Coronary artery (tissue), 2 donors: Measurements from ENCODE around the gene SLC6A11.

Experiments used
- DNase-seq: peaks from one replicate; pipeline ENCODE4 v3.0.0-alpha.2; 2017; ENCODE audit warnings: low spot score
- H3K27ac ChIP-seq, 2 donors: fragments of 200-600 bp; sonication (generic); one replicate each; pipeline ENCODE4 v1.5.1; 2016 to 2019
- H3K4me3 ChIP-seq: fragments of 200-600 bp; sonication (generic); 2 replicates; pipeline ENCODE4 v1.5.1; 2016; ENCODE audit warnings: mild to moderate bottlenecking, moderate library complexity
- CTCF ChIP-seq: fragments of 200-600 bp; sonication (generic); IDR thresholded peaks from one replicate; pipeline ENCODE4 v1.5.1; 2019; ENCODE audit warnings: antibody characterized with exemption

SLC6A11 gene

DNA sequence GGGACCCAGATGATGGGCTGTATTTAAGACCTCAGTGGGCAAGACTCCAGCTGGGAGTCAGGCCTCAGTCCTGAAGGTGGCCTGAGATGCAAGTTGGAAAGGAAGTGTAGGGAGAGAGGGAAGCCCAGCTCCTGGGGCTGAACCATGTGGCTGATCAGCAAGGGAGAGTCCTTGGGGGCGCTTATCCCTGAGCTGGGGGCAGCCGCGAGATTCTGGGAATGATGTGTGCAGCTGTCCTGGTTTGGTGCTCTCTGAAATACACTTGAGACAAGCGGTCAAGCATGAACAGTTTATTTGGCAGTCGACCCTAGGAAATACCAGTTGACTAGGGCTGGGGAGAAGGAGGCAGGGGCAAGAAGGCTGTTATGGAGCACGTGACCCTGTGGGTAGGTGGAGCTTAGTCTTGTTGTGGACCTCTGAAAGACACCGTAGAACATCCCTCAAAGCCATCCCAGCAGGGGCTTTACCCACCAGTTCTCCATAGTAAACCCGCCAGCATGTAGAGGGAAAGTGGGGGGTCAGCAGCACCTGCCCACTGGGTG, 41.8 kb upstream of the SLC6A11 start:
- no peak for TF ChIP-seq CTCF
- no peak for DNase-seq
- Histone ChIP-seq H3K27ac (no peak overlapping the region), H3K4me3 (no peak overlapping the region)

DNA sequence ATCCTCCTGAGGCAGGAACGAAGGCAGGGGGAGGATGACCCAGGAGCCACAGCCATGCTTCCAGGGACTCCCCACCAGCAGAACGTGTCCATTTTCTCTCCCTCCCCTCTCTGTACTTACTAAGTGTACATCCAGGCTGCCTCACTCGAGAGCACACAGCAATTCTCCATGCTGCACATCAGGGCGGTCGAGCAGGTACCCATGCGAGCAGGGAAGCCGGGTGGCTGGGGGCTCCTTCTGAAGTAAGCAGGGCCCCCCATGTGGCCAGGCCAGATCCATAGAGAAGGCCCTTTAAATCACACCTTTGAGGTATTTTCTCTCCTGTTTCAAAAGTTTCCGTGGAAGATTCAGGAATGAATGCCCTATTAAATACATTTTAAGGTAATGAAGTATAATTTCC, 41.2 kb upstream of the SLC6A11 start:
- no peak for TF ChIP-seq CTCF
- DNase-seq: peak; percentile 57
- H3K27ac ChIP-seq: no peak overlapping the region
- no peak overlapping the region for H3K4me3 ChIP-seq

DNA sequence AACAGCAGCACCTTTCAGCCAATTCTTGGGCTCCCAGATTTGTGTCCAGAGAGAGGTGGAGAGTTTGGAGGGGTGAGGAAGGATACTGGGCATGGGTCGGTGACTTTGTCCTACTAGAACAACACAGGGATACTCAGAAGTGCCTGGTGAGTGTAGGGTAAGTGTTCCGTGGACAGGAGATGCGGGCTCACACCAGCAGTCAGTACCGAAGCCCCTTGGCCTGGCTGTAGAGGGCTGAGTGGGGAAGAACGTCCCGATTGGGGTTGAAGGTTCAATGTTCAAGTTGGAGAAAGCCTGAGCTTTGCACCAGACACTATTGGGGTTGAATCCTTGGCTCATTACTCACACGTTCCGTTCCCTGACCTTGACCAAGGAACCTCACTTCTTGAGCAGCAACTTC, 40.8 kb upstream of the SLC6A11 start:
- no peak for TF ChIP-seq CTCF
- Histone ChIP-seq H3K4me3 (no peak overlapping the region), H3K27ac (no peak overlapping the region)
- DNase-seq: peak; percentile 28

DNA sequence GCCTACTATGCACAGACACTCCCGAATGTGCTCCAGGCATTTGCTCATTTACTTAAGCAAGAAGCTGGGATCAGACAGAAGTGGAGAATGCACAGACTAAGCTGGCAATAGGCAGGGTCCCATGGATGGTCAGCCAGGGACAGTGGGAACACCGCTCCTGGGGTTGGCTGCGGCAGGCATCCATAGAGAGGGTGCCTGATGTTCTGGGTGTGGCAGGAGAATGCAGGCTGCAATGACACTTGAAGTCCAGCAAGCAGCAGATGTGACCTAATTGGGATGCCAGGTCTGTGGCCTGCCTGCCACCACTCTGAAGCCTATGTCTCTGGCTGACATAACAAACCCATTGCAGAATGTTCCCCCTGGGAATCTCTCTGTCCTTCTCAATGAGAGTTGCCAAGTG, 40.2 kb upstream of the SLC6A11 start:
- Histone ChIP-seq H3K4me3 (no peak overlapping the region), H3K27ac (no peak overlapping the region)
- peak; percentile 53 for DNase-seq
- TF ChIP-seq CTCF: no peak

GRCh38 chr3:10777627-10778026, 38.4 kb upstream of the SLC6A11 start:
- TF ChIP-seq CTCF: no peak
- no peak overlapping the region for H3K4me3 ChIP-seq
- DNase-seq: no peak
- H3K27ac ChIP-seq: no peak overlapping the region

DNA sequence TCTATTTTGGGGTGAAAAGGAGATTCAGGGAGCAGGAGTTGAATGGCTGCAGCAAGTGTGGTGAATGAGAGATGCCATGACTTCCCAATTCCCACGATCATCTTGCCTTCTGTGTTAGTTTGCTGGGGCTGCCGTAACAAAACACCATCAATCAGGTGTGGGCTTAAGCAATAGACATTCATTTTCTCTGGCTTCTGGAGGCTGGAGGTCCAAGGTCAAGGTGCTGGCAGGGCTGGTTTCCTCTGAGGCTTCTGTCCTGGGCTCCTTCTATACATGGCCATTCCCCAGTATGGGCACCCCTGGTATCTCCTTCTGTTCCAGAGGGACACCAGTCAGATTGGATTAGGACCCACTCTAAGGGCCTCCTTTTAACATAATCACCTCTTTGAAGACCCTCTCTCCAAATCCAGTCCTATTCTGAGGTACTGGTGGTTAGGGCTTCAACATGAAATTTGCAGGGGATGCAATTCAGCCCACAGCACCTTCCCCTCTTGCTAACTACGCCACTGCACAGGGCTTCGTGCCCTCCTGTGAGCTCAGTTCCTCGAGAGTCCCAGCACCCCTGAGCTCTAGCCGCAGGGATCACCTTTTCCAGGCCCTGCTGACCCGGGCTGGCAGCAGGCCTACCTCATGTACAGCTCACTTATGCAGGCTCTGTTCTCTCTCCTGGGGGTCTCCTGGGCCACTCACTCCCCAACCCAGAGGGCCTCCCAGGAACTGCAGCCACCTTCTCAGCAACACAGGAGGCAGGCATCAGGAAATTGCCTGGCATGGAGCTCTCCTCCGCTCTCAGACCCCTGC, 37.3 kb upstream of the SLC6A11 start:
- no peak for TF ChIP-seq CTCF
- no peak overlapping the region for H3K27ac ChIP-seq
- DNase-seq: peak; percentile 45
- H3K4me3 ChIP-seq: no peak overlapping the region

GRCh38 chr3:10779293-10779805, 36.7 kb upstream of the SLC6A11 start:
- DNase-seq: no peak
- Histone ChIP-seq H3K4me3 (no peak overlapping the region), H3K27ac (no peak overlapping the region)
- TF ChIP-seq CTCF: no peak
